ENCODE results near the gene DCAF17. TPM values are rescaled to one million over a fixed set of nuclear protein-coding genes. Genes with fewer than 3 reads are reported as not detected.

The DCAF17 gene
- total RNA-seq, 1 experiment from 2014 or later = 11.1 TPM

DNA sequence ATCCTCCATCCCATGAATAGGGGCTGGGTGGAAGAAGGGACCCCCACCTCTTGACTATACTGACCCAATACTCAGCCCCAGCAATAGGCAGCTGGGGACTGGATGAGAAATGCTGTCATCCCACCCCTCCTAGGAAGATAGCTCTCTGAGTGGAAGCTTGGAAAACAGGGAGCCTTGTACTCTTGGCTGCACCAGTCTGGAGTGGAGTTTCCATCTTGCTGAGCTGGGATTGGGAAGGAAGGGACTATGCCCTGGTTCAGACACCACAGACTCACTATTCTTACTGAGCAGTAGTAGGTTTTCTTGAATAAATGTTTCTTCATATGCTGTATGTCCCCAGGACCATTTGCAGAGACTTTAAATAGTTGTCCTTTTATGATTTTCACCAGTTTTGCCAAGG is 7.4 kb downstream of the DCAF17 start:
- Histone ChIP-seq H3K27me3 (ENCODE audit: low read length) (no peaks in the 10 kb centered on the region), H3K4me2 (ENCODE audit: low read length) (no peak overlapping the region), H2AFZ (ENCODE audit: low read length) (no peak overlapping the region), H3K9me2 (replicated peaks; ENCODE audit: low read length) (no peaks in the 10 kb centered on the region), H3K9me3 (ENCODE audit: low read length) (no peaks in the 10 kb centered on the region), H3K4me3 (ENCODE audit: low read length) (no peak overlapping the region), H3K4me1 (ENCODE audit: insufficient read depth, low read length) (no peaks in the 10 kb centered on the region), H3K9ac (ENCODE audit: low read length) (no peak overlapping the region), H3K27ac (ENCODE audit: low read length) (no peak overlapping the region), H3F3A (ENCODE audit: low read length, unreplicated experiment) (no peaks in the 10 kb centered on the region), H4K20me1 (ENCODE audit: low read length) (no peaks in the 10 kb centered on the region), H3K36me3 (ENCODE audit: low read depth, low read length) (peaks cover 16% of the 10 kb centered on the region), H3K79me2 (ENCODE audit: low read length) (peaks cover 21% of the 10 kb centered on the region)
- POLR2A ChIA-PET (ENCODE audit: unreplicated experiment) = no interaction called here
- CTCF ChIA-PET = interaction anchor here (0.6 kb wide), 1 partner anchor 378 kb away, joined by 3 read pairs; no protein-coding TSS in a partner anchor
- BruUV-seq (replicated peaks) = no TSS peak
- TF ChIP-seq EZH2phosphoT487 (IDR thresholded peaks at IDR 0.05; ENCODE audit: borderline replicate concordance, low read length) (no peak), EZH2 (IDR thresholded peaks at IDR 0.05; ENCODE audit: low read length, unreplicated experiment) (no peak)
- TF ChIP-seq, protein P1, sequence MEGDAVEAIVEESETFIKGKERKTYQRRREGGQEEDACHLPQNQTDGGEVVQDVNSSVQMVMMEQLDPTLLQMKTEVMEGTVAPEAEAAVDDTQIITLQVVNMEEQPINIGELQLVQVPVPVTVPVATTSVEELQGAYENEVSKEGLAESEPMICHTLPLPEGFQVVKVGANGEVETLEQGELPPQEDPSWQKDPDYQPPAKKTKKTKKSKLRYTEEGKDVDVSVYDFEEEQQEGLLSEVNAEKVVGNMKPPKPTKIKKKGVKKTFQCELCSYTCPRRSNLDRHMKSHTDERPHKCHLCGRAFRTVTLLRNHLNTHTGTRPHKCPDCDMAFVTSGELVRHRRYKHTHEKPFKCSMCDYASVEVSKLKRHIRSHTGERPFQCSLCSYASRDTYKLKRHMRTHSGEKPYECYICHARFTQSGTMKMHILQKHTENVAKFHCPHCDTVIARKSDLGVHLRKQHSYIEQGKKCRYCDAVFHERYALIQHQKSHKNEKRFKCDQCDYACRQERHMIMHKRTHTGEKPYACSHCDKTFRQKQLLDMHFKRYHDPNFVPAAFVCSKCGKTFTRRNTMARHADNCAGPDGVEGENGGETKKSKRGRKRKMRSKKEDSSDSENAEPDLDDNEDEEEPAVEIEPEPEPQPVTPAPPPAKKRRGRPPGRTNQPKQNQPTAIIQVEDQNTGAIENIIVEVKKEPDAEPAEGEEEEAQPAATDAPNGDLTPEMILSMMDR (conservative IDR thresholded peaks at IDR 0.05; ENCODE audit: low read depth, low read length) = no peak
- ATAC-seq (no peak), DNase-seq (no peak)
- intact Hi-C loops (cut with micrococcal nuclease) = no loop called here

DNA sequence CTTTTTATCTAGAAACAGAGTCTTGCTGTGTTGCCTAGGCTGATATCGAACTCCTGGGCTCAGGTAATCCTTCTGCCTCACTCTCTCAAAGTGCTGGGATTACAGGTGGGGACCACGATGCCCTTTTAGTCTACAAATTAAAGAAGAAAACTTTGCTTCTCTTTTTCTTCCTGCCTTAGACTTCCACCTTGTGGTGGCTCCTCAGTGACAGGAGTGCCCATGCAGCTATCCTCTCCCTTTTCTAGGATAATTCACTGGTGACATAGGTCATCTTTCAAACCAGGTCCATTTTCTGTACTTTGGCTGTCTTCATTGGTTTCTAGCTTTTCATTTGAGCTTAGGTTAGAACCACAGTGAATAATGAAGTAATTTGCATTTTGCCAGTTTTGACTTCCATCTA is 13.6 kb downstream of the DCAF17 start:
- Histone ChIP-seq H3K4me1 (ENCODE audit: insufficient read depth, low read length) (no peaks in the 10 kb centered on the region), H3K9ac (ENCODE audit: low read length) (no peak overlapping the region), H3K4me2 (ENCODE audit: low read length) (no peak overlapping the region), H2AFZ (ENCODE audit: low read length) (no peak overlapping the region), H3F3A (ENCODE audit: low read length, unreplicated experiment) (no peaks in the 10 kb centered on the region), H3K4me3 (ENCODE audit: low read length) (no peak overlapping the region), H3K79me2 (ENCODE audit: low read length) (no peaks in the 10 kb centered on the region), H3K9me3 (ENCODE audit: low read length) (no peaks in the 10 kb centered on the region), H3K36me3 (ENCODE audit: low read depth, low read length) (peaks cover 12% of the 10 kb centered on the region), H3K9me2 (replicated peaks; ENCODE audit: low read length) (no peaks in the 10 kb centered on the region), H3K27ac (ENCODE audit: low read length) (no peak overlapping the region), H4K20me1 (ENCODE audit: low read length) (no peaks in the 10 kb centered on the region), H3K27me3 (ENCODE audit: low read length) (no peaks in the 10 kb centered on the region)
- peak; percentile 25 for DNase-seq
- no TSS peak for BruUV-seq (replicated peaks)
- no peak for ATAC-seq
- ChIA-PET POLR2A (ENCODE audit: unreplicated experiment) (no interaction called here), CTCF (interaction anchor here (0.6 to 1.0 kb wide), 2 partner anchors 401 to 475 kb away, joined by 3 read pairs; no protein-coding TSS in a partner anchor)
- TF ChIP-seq EZH2phosphoT487 (IDR thresholded peaks at IDR 0.05; ENCODE audit: borderline replicate concordance, low read length) = no peak
- TF ChIP-seq EZH2 (IDR thresholded peaks at IDR 0.05; ENCODE audit: low read length, unreplicated experiment) = no peak
- TF ChIP-seq, protein P1 (conservative IDR thresholded peaks at IDR 0.05; ENCODE audit: low read depth, low read length) = peak; percentile 37; the same call in 1 of the 2 replicates
- intact Hi-C loops (cut with micrococcal nuclease) = loop anchor here (1.0 kb wide), 1 partner anchor 474 kb away; no protein-coding TSS in a partner anchor

DNA sequence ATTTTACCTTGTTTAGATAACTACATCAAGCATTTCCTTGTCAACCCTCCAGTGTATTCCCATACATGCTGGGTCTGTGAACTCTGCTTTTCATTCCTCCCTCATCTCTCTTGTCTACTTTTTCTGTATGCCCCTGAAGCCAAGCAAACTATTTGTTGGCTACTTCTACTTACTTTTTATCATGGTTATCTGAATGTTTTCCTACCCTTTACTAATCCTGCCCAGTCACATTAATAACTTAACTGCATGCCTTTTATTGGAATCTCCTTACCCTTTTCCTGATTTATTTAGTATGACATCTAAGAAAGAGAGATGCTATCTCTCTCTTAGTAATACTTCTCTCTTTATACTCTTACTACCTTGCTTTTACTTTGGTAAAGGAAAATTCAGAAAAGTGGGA is 17.0 kb downstream of the DCAF17 start:
- Histone ChIP-seq H3K4me1 (ENCODE audit: insufficient read depth, low read length) (no peaks in the 10 kb centered on the region), H3K27ac (ENCODE audit: low read length) (no peak overlapping the region), H2AFZ (ENCODE audit: low read length) (no peak overlapping the region), H3K9me3 (ENCODE audit: low read length) (no peaks in the 10 kb centered on the region), H3K4me3 (ENCODE audit: low read length) (no peak overlapping the region), H3F3A (ENCODE audit: low read length, unreplicated experiment) (no peaks in the 10 kb centered on the region), H3K36me3 (ENCODE audit: low read depth, low read length) (peaks cover 12% of the 10 kb centered on the region), H3K27me3 (ENCODE audit: low read length) (no peaks in the 10 kb centered on the region), H3K4me2 (ENCODE audit: low read length) (no peak overlapping the region), H3K79me2 (ENCODE audit: low read length) (no peaks in the 10 kb centered on the region), H3K9me2 (replicated peaks; ENCODE audit: low read length) (no peaks in the 10 kb centered on the region), H3K9ac (ENCODE audit: low read length) (no peak overlapping the region), H4K20me1 (ENCODE audit: low read length) (no peaks in the 10 kb centered on the region)
- intact Hi-C loops (cut with micrococcal nuclease) = no loop called here
- BruUV-seq (replicated peaks) = no TSS peak
- ChIA-PET CTCF (no interaction called here), POLR2A (ENCODE audit: unreplicated experiment) (no interaction called here)
- TF ChIP-seq EZH2 (IDR thresholded peaks at IDR 0.05; ENCODE audit: low read length, unreplicated experiment) = no peak
- TF ChIP-seq EZH2phosphoT487 (IDR thresholded peaks at IDR 0.05; ENCODE audit: borderline replicate concordance, low read length) = no peak
- TF ChIP-seq, protein P1 (conservative IDR thresholded peaks at IDR 0.05; ENCODE audit: low read depth, low read length) = no peak
- ATAC-seq (no peak), DNase-seq (no peak)

Data from PC-3 (cell line).